ENCODE results near the gene PLEKHA5.

DNA sequence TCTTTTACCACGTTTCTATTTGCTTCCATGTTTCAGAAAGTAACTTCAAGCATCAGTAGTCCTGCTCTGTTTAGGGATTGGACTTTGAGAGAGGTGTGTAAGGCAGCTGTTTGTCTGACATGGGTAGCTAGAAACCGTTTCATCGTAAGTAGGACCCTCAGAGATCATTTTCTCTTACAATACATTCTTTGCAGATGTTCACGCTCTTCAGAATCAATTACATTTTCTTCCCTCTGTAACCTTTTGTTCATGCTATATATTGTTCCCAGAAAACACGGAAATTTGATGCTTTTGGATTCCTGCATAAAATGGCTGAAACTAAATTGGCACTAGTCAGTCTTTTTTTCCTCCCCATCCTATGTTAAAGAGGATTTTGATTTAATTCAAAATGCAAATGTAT lies 247.2 kb downstream of the PLEKHA5 start:
- TF ChIP-seq CTCF (IDR thresholded peaks at IDR 0.05; ENCODE audit: low read length) (no peak), EZH2 (IDR thresholded peaks at IDR 0.05; ENCODE audit: borderline replicate concordance, low read length) (no peak)

Measured in OCI-LY1 (cell line).